Panc1 (cell line): Measurements from ENCODE around the gene PLEKHA7.

Experiments used
- CTCF ChIP-seq: fragments of 450-650 bp; IDR thresholded peaks from 2 replicates; pipeline ENCODE4 v1.5.1; 2017; ENCODE audit warnings: mild to moderate bottlenecking
- SIN3A ChIP-seq: IDR thresholded peaks from 2 replicates; pipeline ENCODE4 v1.6.1; 2012; ENCODE audit warnings: low read depth, mild to moderate bottlenecking, low read length, moderate library complexity, borderline replicate concordance; ENCODE audit not compliant: insufficient read depth

DNA sequence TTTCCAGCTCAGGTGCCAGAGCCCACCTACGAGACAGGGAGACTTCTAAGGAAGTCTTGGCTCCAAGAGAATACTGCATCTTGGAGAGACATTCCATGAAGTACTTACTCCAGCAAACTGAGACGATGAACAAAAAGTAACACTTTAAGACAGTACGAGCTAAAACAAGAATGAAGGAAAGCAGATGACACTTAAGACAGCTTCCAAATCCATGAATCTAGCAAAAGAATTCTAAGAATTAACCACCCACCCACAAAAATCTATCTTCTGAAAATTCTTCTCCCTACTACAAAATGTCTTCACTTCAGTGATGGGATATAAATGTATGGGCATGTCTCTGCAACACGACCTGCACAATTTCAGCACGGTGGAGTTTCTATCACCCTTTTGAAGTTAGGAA is 142.8 kb downstream of the PLEKHA7 start:
- no peak for TF ChIP-seq SIN3A
- TF ChIP-seq CTCF: no peak
